Head of caudate nucleus (tissue), 42 donors: ENCODE measurements around the gene SAMD9L.

Experiments used
- DNase-seq, 42 donors: peaks; one replicate each; pipeline versions ENCODE4 v3.0.0 to v3.0.0-alpha.2; 2020 to 2021; ENCODE audit warnings: mixed read lengths in 7 of 42
- intact Hi-C: fragments of 100-400 bp; cut with DNase I; formaldehyde crosslinking; loops from one replicate; pipeline ENCODE4 v1.15.0; 2022

Gene SAMD9L

GRCh38 chr7:93092757-93093370 lies 55.3 kb downstream of the SAMD9L start:
- DNase-seq = no peak
- intact Hi-C loops = no loop called here
